CD8-positive, alpha-beta memory T cell (primary cell): ENCODE data around the gene SDSL. TPM values are rescaled to one million over a fixed set of nuclear protein-coding genes. Genes with fewer than 3 reads are reported as not detected.

Source experiments
- CTCF ChIA-PET: fragments of 350-600 bp; sonication (Branson Sonifier 250); formaldehyde crosslinking; loops from one replicate; lab custom pipeline; 2021; ENCODE audit warnings: antibody characterized with exemption; lab: Charles Lee
- POLR2A ChIA-PET: fragments of 350-600 bp; sonication (Branson Sonifier 250); formaldehyde crosslinking; loops from one replicate; lab custom pipeline; 2021; ENCODE audit warnings: antibody characterized with exemption; lab: Charles Lee
- DNase-seq, 5 donors: peaks; one replicate each; pipeline versions ENCODE4 v3.0.0 to v3.0.0-alpha.2; 2020 to 2022; ENCODE audit warnings: mixed read lengths in 1 of 5
- H3K27ac ChIP-seq: one replicate; pipeline ENCODE4 v1.7.0; 2013; ENCODE audit warnings: low read depth, mild to moderate bottlenecking, low read length, moderate library complexity
- H3K27me3 ChIP-seq: 2 replicates; pipeline ENCODE4 v1.7.0; 2013; ENCODE audit warnings: low read length, mild to moderate bottlenecking; ENCODE audit not compliant: insufficient read depth, poor library complexity, severe bottlenecking
- H3K36me3 ChIP-seq: 2 replicates; pipeline ENCODE4 v1.7.0; 2013; ENCODE audit warnings: mild to moderate bottlenecking, low read length, moderate library complexity; ENCODE audit not compliant: insufficient read depth
- H3K4me1 ChIP-seq: 2 replicates; pipeline ENCODE4 v1.7.0; 2013; ENCODE audit warnings: mild to moderate bottlenecking, low read length, moderate library complexity; ENCODE audit not compliant: insufficient read depth
- H3K4me3 ChIP-seq: 2 replicates; pipeline ENCODE4 v1.7.0; 2013; ENCODE audit warnings: mild to moderate bottlenecking, low read length
- H3K9me3 ChIP-seq: 2 replicates; pipeline ENCODE4 v1.7.0; 2013; ENCODE audit warnings: mild to moderate bottlenecking, low read length
- H3K27ac Mint-ChIP-seq, 8 donors: one replicate each; pipeline ENCODE4 v1.8.0; 2020 to 2021; ENCODE audit warnings: mixed read lengths in 8 of 8, mild to moderate bottlenecking in 6 of 8, inconsistent platforms in 3 of 8, moderate library complexity in 3 of 8
- H3K27me3 Mint-ChIP-seq, 2 donors: one replicate each; pipeline ENCODE4 v1.8.0; 2020 to 2021; ENCODE audit warnings: mixed read lengths in 2 of 2, mild to moderate bottlenecking in 1 of 2, moderate library complexity in 1 of 2
- H3K36me3 Mint-ChIP-seq, 3 donors: one replicate each; pipeline ENCODE4 v1.8.0; 2020 to 2021; ENCODE audit warnings: mixed read lengths in 3 of 3, inconsistent platforms in 1 of 3, mild to moderate bottlenecking in 1 of 3
- H3K4me1 Mint-ChIP-seq, 3 donors: one replicate each; pipeline ENCODE4 v1.8.0; 2020 to 2021; ENCODE audit warnings: mixed read lengths in 3 of 3, inconsistent platforms in 1 of 3, mild to moderate bottlenecking in 1 of 3
- H3K4me3 Mint-ChIP-seq, 7 donors: one replicate each; pipeline ENCODE4 v1.8.0; 2020 to 2021; ENCODE audit warnings: mixed read lengths in 7 of 7, mild to moderate bottlenecking in 6 of 7, moderate library complexity in 4 of 7, inconsistent platforms in 2 of 7
- H3K9me3 Mint-ChIP-seq, 5 donors: one replicate each; pipeline ENCODE4 v1.8.0; 2020 to 2022; ENCODE audit warnings: mixed read lengths in 5 of 5, mild to moderate bottlenecking in 3 of 5, moderate library complexity in 2 of 5, inconsistent platforms in 1 of 5
- polyA plus RNA-seq: library from polyadenylated mRNA; unstranded; fragments of 300-500 nt; fragmentation: Illumina TruSeq; gene quantifications from one replicate; pipeline ENCODE4 v1.2.3, GENCODE V29; 2021
- total RNA-seq, 2 experiments: library from RNA; stranded (reverse); gene quantifications; one replicate each; pipeline ENCODE4 v1.2.3, GENCODE V29; 2021

SDSL gene
- total and polyA plus RNA-seq, 3 experiments from 2014 or later, result 0.20 to 0.24 TPM; not detected in 1

DNA sequence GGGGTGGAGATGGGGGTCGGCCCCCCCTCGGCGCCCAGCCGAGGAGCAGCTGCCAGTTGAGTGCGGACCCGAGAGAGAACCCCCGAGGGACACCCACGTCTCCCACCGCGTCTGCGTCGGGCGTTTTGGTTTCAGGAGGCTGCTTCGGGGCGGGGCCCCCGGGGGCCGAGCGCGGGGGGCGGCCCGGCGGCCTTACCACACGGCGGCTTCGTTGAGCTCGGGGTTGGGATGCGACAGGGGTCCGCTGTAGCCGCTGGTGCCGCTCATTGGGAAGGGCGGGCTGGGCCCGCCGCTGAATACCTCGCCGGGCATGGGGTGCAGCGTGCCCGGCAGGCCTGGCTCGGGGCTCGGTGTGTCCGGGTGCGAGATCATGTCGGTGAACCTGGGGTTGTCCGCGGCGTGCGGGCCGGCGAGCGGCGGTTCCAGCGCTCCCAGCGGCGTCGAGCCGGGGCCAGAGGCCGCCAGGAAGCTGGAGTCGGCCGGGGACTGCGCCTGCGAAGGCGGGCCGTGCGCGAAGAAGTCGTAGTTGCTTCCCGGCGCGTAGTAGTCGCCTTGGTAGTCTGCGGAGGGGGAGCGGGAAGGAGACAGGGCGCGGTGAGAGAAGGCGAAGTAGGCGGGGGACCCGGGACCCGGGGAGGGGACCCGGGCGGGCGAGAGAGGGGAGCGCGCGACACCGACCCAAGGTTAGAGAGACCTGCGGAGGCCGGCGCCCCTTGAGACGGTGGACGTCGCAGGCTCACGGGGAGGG is 41.0 kb downstream of the SDSL start:
- peaks cover 27% of the 10 kb centered on the region for H3K27me3 ChIP-seq
- no peak for DNase-seq
- peak overlapping the region in 1 of 8 donors; percentile 1 for H3K27ac Mint-ChIP-seq

DNA sequence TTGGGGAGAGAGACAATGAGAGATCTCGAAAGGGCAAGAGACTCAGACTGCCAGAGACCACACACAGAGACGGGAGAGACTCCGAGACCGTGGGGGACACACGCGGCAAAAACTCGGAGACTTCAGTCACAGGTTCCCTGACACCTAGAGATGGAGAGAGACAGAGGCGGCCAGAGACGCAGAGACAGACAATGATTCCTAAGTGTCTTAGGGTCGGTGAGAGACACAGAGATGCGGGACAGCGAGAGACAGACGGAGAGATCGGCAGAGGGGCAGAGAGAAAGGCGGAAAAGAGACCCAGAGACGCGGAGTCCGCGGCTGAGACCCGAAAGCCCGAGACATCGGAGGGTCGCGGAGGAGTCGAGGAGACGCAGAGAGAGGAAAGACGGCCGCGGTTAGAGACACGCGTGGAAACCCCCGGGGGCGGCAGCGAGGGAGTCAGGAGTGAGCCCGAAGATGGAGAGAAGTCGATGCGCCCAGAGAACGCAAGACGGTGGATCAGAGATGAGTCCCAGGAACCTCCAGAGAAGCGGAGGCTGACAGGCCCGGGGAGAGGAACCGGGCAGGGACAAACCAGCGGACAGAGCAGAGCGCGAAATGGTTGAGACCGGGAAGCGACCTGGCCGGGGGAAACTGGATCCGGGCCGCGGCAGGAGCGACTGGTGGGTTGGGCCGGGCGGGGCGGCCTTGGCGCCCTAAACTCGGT is 41.7 kb downstream of the SDSL start:
- Mint-ChIP-seq H3K27me3 (peaks cover 53 to 71% of the 10 kb centered on the region in 2 donors), H3K9me3 (peaks cover 0 to 6% (median 0%) of the 10 kb centered on the region in 5 donors), H3K4me3 (peak overlapping the region; percentile 43 to 82 (median 70)), H3K27ac (peak overlapping the region in 1 of 8 donors; percentile 1), H3K36me3 (peaks cover 0 to 3% (median 0%) of the 10 kb centered on the region in 3 donors), H3K4me1 (peaks cover 22 to 42% (median 23%) of the 10 kb centered on the region in 3 donors)
- POLR2A ChIA-PET, result no interaction called here
- Histone ChIP-seq H3K36me3 (no peaks in the 10 kb centered on the region), H3K27me3 (peaks cover 27% of the 10 kb centered on the region), H3K27ac (no peak overlapping the region), H3K4me3 (no peak overlapping the region), H3K9me3 (no peaks in the 10 kb centered on the region), H3K4me1 (peaks cover 13% of the 10 kb centered on the region)
- CTCF ChIA-PET, result no interaction called here
- DNase-seq, result no peak

More for the DNA sequence above, 41.0 kb downstream of the SDSL start:
- CTCF ChIA-PET, result interaction anchor here (1.7 kb wide), 1 partner anchor 11 kb away, joined by 5 read pairs; no protein-coding TSS in a partner anchor
- H3K9me3 ChIP-seq, result no peaks in the 10 kb centered on the region
- H3K4me1 Mint-ChIP-seq, result peaks cover 22 to 39% (median 23%) of the 10 kb centered on the region in 3 donors
- H3K4me1 ChIP-seq, result peaks cover 13% of the 10 kb centered on the region
- no peaks in the 10 kb centered on the region for H3K36me3 ChIP-seq
- peaks cover 0 to 3% (median 0%) of the 10 kb centered on the region in 3 donors for H3K36me3 Mint-ChIP-seq
- no peak overlapping the region for H3K27ac ChIP-seq
- POLR2A ChIA-PET, result no interaction called here
- no peak overlapping the region for H3K4me3 ChIP-seq
- H3K9me3 Mint-ChIP-seq, result peaks cover 0 to 6% (median 0%) of the 10 kb centered on the region in 5 donors
- H3K27me3 Mint-ChIP-seq, result peaks cover 51 to 72% of the 10 kb centered on the region in 2 donors
- peak overlapping the region; percentile 43 to 74 (median 67) for H3K4me3 Mint-ChIP-seq

DNA sequence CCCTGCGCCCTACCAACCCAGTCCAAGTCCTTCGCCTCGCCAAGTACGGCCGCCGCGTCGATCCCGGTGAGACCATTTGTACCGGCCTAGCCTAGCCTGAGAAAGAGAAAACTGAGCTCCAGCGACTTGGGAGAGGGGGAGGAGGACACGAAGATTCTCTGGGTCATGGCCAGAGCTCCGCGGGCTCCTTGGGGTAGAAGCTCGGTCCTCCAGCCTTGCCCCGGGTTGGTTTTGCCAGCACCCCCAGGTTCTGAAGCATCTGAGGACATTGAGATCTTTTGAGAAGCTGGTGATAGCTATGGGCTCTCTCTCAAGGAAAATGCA is 42.2 kb downstream of the SDSL start:
- H3K4me1 Mint-ChIP-seq, result peaks cover 22 to 42% (median 23%) of the 10 kb centered on the region in 3 donors
- peak overlapping the region in 6 of 7 donors; percentile 15 to 54 (median 29) for H3K4me3 Mint-ChIP-seq
- Histone ChIP-seq H3K27ac (no peak overlapping the region), H3K36me3 (no peaks in the 10 kb centered on the region), H3K27me3 (peaks cover 27% of the 10 kb centered on the region), H3K4me3 (no peak overlapping the region), H3K4me1 (peaks cover 13% of the 10 kb centered on the region), H3K9me3 (no peaks in the 10 kb centered on the region)
- DNase-seq, result no peak
- H3K27ac Mint-ChIP-seq, result no peak overlapping the region
- ChIA-PET POLR2A (no interaction called here), CTCF (no interaction called here)
- H3K9me3 Mint-ChIP-seq, result peaks cover 0 to 6% (median 0%) of the 10 kb centered on the region in 5 donors
- peaks cover 57 to 70% of the 10 kb centered on the region in 2 donors for H3K27me3 Mint-ChIP-seq
- H3K36me3 Mint-ChIP-seq, result peaks cover 0 to 3% (median 0%) of the 10 kb centered on the region in 3 donors

DNA sequence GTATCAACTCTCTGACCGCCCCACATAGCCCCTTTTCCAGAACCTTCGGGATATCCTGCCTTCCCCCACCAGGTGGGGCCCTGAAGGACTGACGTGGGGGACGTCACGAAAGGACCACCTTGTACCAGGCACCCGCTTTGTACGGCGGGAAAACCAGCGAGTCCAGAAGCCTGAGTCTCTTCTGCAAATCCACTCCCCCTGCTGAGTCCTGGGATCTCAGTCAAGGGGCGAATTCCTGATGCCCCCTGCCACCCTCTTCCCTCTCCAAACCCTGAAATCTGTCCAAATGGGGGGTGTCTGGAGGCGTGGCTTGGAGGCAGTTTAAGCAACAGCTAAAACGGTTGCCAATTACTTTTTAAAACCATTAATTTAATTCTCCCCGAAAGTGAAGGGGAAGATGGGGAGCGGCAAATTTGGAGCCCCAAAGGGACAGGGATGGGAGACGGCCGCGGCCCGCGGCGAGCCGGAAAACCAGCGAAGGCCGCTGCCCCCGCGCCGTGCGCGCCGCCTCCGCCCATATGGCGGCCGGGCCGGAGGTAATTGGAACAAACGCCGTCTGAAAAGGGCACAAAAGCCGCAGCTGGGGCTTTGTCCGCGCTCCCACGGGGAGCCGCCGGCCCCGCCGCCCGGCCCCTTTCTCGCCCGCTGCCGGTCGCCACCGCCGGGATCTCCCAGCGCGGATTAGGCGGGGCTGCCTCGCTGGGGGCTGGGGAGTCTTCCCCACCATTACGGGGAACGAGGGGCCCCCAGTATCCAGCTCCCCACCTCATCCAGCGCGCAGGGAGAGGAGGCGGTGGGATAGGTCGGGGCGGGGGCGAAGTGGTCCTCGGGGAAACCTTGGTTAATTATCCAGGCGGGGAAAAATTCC is 42.9 kb downstream of the SDSL start:
- peaks cover 0 to 6% (median 0%) of the 10 kb centered on the region in 5 donors for H3K9me3 Mint-ChIP-seq
- peaks cover 0 to 3% (median 0%) of the 10 kb centered on the region in 3 donors for H3K36me3 Mint-ChIP-seq
- peaks cover 22 to 42% (median 23%) of the 10 kb centered on the region in 3 donors for H3K4me1 Mint-ChIP-seq
- peaks cover 13% of the 10 kb centered on the region for H3K4me1 ChIP-seq
- DNase-seq, result no peak
- peaks cover 29% of the 10 kb centered on the region for H3K27me3 ChIP-seq
- no peak overlapping the region for H3K27ac Mint-ChIP-seq
- POLR2A ChIA-PET, result no interaction called here
- H3K4me3 ChIP-seq, result no peak overlapping the region
- peak overlapping the region in 5 of 7 donors; percentile 15 to 43 (median 24) for H3K4me3 Mint-ChIP-seq
- no peak overlapping the region for H3K27ac ChIP-seq
- CTCF ChIA-PET, result no interaction called here
- H3K27me3 Mint-ChIP-seq, result peaks cover 62 to 69% of the 10 kb centered on the region in 2 donors
- no peaks in the 10 kb centered on the region for H3K36me3 ChIP-seq
- no peaks in the 10 kb centered on the region for H3K9me3 ChIP-seq

DNA sequence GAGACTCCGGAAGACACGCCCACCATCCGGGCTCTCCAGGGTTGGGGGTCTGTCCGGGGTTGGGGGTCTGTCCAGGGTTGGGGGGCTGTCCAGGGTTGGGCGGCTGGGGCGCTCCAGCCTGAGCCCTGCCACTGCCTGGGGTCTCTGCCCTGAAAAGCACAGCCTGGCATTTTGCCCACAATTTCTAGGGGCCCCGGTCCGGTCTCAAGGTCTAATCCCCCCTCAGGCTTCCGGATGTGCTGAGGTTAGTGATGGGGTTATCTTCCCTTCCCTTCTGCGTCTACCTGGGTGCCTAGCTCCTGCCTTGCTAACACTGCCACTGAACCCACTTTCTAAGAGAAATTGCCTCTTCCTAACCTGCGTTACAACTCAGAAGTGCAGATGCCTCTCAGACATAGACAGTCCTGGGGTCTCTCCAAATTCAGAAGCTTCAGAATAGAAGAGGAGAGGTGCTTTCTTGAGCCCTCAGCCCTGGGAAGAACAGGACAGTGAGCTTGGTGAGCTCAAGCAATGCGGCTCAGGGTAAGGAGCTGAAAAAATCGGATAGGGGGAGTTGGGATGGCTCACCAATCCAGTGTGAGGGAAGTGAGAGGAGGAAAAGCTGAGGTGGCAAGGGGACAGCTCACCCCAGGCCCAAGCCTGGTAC is 43.8 kb downstream of the SDSL start:
- CTCF ChIA-PET, result interaction anchor here (1.1 kb wide), 1 partner anchor 8 kb away, joined by 3 read pairs; no protein-coding TSS in a partner anchor
- H3K4me1 Mint-ChIP-seq, result peaks cover 22 to 42% (median 23%) of the 10 kb centered on the region in 3 donors
- peaks cover 28% of the 10 kb centered on the region for H3K27me3 ChIP-seq
- no peaks in the 10 kb centered on the region for H3K36me3 ChIP-seq
- H3K9me3 ChIP-seq, result no peaks in the 10 kb centered on the region
- H3K36me3 Mint-ChIP-seq, result peaks cover 0 to 3% (median 0%) of the 10 kb centered on the region in 3 donors
- peaks cover 64 to 67% of the 10 kb centered on the region in 2 donors for H3K27me3 Mint-ChIP-seq
- DNase-seq, result no peak
- H3K27ac ChIP-seq, result no peak overlapping the region
- POLR2A ChIA-PET, result no interaction called here
- peaks cover 0 to 6% (median 0%) of the 10 kb centered on the region in 5 donors for H3K9me3 Mint-ChIP-seq
- H3K4me1 ChIP-seq, result peaks cover 13% of the 10 kb centered on the region
- H3K27ac Mint-ChIP-seq, result peak overlapping the region in 1 of 8 donors; percentile 49
- peak overlapping the region in 3 of 7 donors; percentile 20 to 85 (median 35) for H3K4me3 Mint-ChIP-seq
- no peak overlapping the region for H3K4me3 ChIP-seq

DNA sequence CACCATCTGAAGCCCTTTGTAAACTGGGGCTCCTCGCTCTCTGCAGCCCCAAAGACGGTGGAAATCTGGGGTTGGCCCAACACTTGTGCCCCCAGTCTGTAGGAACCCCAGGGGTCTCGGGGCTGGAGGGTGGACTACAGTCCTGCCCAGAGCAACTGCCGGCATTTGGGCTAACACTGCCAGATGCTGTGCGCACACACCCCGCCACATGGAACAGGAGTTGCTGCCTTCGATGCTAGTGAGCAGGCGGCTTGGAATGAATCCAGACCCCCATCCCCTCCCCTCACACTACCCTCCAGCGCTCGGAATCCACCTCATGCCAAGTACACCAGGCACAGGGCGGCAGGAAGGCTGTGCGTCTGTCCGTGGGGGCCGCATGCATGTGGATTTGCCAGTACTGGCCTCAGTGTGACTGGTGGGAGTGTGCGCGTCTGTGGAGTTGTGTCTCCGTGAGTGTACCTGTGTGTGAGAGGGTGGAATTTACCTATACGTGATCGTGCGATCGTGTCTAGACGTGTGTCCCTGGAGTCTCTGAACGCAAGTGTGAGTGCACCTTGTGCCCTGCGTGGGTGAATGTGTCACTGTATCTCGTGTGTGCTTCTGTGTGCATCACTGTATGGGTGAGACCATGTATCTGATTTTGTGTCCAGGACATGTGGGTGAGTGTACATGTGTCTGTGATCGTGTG is 44.4 kb downstream of the SDSL start:
- peaks cover 0 to 6% (median 0%) of the 10 kb centered on the region in 5 donors for H3K9me3 Mint-ChIP-seq
- Histone ChIP-seq H3K4me3 (no peak overlapping the region), H3K27me3 (peaks cover 28% of the 10 kb centered on the region), H3K9me3 (no peaks in the 10 kb centered on the region), H3K36me3 (no peaks in the 10 kb centered on the region), H3K4me1 (peaks cover 13% of the 10 kb centered on the region), H3K27ac (no peak overlapping the region)
- DNase-seq, result no peak
- peaks cover 20 to 40% (median 22%) of the 10 kb centered on the region in 3 donors for H3K4me1 Mint-ChIP-seq
- H3K27ac Mint-ChIP-seq, result no peak overlapping the region
- peaks cover 58 to 65% of the 10 kb centered on the region in 2 donors for H3K27me3 Mint-ChIP-seq
- H3K36me3 Mint-ChIP-seq, result peaks cover 0 to 3% (median 0%) of the 10 kb centered on the region in 3 donors
- ChIA-PET CTCF (interaction anchor here (1.1 kb wide), 1 partner anchor 8 kb away, joined by 3 read pairs; no protein-coding TSS in a partner anchor), POLR2A (no interaction called here)
- peak overlapping the region in 6 of 7 donors; percentile 5 to 66 (median 44) for H3K4me3 Mint-ChIP-seq

DNA sequence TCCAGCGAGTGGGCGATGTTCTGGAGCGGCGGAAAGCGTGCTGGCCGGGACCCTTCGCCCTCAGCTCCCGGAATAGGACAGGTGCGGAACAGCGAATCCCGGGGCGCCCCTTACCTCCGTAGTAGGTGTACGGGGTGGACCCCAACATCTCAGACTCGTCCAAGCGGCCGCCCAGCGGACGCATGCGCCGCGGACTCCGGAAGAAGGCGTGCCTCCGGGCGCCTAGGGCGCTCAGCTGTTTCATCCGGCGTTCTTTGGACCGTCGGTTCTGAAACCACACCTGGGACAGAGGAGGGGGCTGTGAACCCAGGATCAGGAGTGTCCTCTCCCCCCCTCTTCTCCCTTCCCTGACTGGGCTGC is 44.9 kb downstream of the SDSL start:
- Mint-ChIP-seq H3K4me3 (peak overlapping the region in 6 of 7 donors; percentile 5 to 66 (median 44)), H3K27me3 (peaks cover 59 to 66% of the 10 kb centered on the region in 2 donors), H3K27ac (no peak overlapping the region), H3K36me3 (peaks cover 0 to 3% (median 0%) of the 10 kb centered on the region in 3 donors), H3K4me1 (peaks cover 17 to 38% (median 22%) of the 10 kb centered on the region in 3 donors), H3K9me3 (peaks cover 0 to 3% (median 0%) of the 10 kb centered on the region in 5 donors)
- Histone ChIP-seq H3K4me3 (no peak overlapping the region), H3K4me1 (peaks cover 13% of the 10 kb centered on the region), H3K9me3 (no peaks in the 10 kb centered on the region), H3K36me3 (no peaks in the 10 kb centered on the region), H3K27ac (no peak overlapping the region), H3K27me3 (peaks cover 28% of the 10 kb centered on the region)
- CTCF ChIA-PET, result no interaction called here
- DNase-seq, result no peak
- POLR2A ChIA-PET, result no interaction called here
